HG03095 (cell line): ENCODE measurements around the gene NAT8L.

Source experiments
- ATAC-seq: cut with Tn5 transposase; IDR thresholded peaks from one replicate; pipeline ENCODE4 v1.9.1; 2021; ENCODE audit warnings: moderate library complexity; ENCODE audit not compliant: unreplicated experiment

Gene NAT8L

DNA sequence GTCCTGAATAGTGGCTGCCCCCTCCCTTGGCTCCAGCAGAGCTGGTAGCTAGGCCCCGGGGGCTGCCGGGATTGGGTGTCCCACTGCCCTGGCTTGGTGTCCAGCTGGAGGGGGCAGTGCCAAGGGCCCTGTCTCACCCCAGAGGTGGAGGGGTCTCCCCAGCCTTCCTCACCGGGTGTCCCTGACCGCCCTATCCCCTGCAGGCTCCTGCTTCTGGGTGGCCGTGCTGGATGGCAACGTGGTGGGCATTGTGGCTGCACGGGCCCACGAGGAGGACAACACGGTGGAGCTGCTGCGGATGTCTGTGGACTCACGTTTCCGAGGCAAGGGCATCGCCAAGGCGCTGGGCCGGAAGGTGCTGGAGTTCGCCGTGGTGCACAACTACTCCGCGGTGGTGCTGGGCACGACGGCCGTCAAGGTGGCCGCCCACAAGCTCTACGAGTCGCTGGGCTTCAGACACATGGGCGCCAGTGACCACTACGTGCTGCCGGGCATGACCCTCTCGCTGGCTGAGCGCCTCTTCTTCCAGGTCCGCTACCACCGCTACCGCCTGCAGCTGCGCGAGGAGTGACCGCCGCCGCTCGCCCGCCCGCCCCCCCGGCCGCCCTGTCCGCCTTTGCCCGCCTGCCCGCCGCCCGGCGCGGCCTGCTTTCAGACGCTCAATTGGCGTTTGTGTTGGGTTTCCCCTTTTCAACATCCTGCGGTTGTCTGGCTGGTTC is 4.6 kb downstream of the NAT8L start:
- ATAC-seq = no peak

- no peak for ATAC-seq
Measured at GRCh38 chr4:2064276-2064991, 5.3 kb downstream of the NAT8L start.

DNA sequence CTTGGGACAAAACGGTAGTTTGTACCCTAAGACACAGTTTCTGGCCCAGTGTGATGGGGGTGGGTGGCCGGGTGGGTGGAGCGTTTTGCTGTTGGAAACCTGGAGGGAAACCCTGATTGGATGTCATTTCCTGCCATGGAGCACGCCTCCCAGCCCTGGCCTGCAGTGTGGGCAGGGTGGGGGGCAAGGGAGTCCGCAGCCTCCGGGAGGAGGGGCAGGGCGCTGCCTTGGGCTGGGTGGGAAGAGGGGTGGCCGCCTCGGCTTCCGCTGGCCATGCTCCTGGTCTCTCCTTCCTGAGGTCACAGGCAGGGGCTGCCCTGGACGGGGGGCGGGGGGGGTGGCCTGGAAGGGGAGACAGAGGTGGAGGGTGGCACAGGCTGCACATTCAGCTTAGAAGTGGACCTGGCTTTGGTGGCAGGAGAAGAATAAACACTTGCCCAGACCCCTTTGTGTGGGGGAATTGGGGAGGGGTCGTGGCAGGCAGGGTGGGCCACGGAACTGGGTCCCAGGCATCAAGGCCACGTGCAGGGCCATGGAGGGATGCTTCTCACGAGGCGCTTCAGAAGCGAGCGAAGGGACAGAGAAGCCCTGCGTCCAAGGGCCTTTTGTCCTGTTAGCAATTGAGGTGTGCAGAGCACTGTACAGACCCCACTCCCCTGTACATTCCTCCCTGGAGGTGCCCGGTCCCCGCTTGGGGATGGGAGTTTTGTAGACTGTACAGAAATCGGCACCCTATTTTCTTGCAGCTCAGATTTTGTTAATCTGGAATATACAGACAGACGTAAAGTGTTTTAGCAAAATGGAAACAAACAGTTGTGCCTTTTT is 6.2 kb downstream of the NAT8L start:
- ATAC-seq = no peak

- no peak for ATAC-seq
Measured at GRCh38 chr4:2066011-2066551, 7.0 kb downstream of the NAT8L start.

GRCh38 chr4:2066571-2067445 is 7.7 kb downstream of the NAT8L start:
- no peak for ATAC-seq

DNA sequence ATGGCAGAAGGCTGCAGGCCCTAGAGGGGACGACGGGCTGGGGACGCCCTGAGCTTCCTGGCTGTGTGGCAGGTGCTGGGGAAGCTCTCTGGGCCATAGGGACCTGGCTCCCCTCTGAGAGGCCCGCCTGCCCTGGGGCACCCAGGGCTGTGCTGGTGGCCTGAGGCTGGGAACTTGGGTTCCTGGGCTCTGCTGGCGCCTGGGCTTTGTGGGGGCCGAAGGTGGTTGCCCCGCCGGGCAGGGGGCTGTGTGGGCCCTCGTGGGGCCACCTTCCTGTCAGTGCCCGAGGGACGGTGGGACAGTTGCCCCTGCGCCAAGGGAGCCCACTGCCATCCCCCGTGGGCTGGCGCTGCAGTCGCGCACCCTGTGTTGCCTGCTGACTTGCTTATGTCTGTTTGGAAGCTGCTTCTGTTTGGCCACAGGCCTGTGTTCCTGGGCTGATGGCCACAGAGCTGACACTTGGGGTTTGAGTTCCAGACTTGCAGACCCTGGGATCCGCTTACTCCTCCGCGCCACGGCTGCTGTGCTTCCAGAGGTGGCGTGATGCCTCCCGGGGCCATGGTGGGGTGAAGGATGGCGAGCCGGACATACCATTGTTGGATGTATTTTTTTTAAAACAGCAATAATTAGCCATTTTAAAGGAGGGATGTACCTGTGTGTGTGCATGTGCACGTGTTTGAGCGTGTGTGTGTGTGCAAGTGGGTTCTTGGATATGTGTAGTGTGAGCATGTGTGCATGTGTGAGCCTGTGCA is 8.5 kb downstream of the NAT8L start:
- no peak for ATAC-seq

GRCh38 chr4:2068198-2068470 is 9.0 kb downstream of the NAT8L start:
- ATAC-seq = no peak

- no peak for ATAC-seq
Measured at GRCh38 chr4:2068566-2068965, 9.4 kb downstream of the NAT8L start.

- ATAC-seq = no peak
Measured at GRCh38 chr4:2069161-2069971, 10.2 kb downstream of the NAT8L start.

GRCh38 chr4:2069986-2070385 is 10.9 kb downstream of the NAT8L start:
- no peak for ATAC-seq

- no peak for ATAC-seq
Measured at GRCh38 chr4:2070421-2071251, 11.5 kb downstream of the NAT8L start.

- ATAC-seq = no peak
Measured at GRCh38 chr4:2071252-2071911, 12.3 kb downstream of the NAT8L start.

- ATAC-seq = no peak
Measured at GRCh38 chr4:2071912-2072867, 13.1 kb downstream of the NAT8L start.

- ATAC-seq = no peak
Measured at GRCh38 chr4:2072971-2073807, 14.1 kb downstream of the NAT8L start.

GRCh38 chr4:2073808-2074481 is 14.8 kb downstream of the NAT8L start:
- ATAC-seq = no peak
